Measurements from ENCODE around the gene FAM83D.

DNA sequence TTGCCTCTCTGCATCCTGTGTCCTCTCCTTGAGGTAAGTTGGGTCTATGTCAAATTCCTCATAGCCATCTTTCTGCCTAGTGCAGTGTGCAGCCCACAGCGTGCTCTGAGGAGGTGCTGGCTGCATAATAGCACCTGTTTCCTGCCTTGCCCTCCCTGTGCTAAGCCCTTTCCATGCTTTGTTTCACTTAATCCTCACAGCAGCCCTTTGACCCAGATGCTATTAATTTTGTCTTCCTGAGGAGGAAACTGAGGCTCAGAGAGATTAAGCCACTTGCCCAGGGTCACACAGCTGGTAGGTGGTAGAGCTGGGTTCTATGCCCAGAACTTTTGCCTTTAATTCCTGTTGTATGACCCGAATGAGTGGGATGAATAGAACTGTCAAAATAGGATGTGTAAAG is 13.5 kb downstream of the FAM83D start:
- no peak for TF ChIP-seq CTCF (IDR thresholded peaks at IDR 0.05; ENCODE audit: poor library complexity, severe bottlenecking)
- no peak for TF ChIP-seq POLR2AphosphoS5 (IDR thresholded peaks at IDR 0.05)
- no peak for TF ChIP-seq EZH2 (IDR thresholded peaks at IDR 0.05; ENCODE audit: borderline replicate concordance, insufficient read depth, low read length, poor library complexity, severe bottlenecking)
- no peak for TF ChIP-seq EP300 (conservative IDR thresholded peaks at IDR 0.05; ENCODE audit: poor library complexity, severe bottlenecking)
- TF ChIP-seq REST (IDR thresholded peaks at IDR 0.05; ENCODE audit: borderline replicate concordance) = no peak
- no peak for TF ChIP-seq TAF1 (IDR thresholded peaks at IDR 0.05; ENCODE audit: low read depth)
